ENCODE results near the gene DUSP22.
"Not testable (repeated sequence)": the region's sequence is repeated elsewhere in the genome, so short reads cannot be mapped to it uniquely, and the experiment has no call there.

Gene DUSP22

DNA sequence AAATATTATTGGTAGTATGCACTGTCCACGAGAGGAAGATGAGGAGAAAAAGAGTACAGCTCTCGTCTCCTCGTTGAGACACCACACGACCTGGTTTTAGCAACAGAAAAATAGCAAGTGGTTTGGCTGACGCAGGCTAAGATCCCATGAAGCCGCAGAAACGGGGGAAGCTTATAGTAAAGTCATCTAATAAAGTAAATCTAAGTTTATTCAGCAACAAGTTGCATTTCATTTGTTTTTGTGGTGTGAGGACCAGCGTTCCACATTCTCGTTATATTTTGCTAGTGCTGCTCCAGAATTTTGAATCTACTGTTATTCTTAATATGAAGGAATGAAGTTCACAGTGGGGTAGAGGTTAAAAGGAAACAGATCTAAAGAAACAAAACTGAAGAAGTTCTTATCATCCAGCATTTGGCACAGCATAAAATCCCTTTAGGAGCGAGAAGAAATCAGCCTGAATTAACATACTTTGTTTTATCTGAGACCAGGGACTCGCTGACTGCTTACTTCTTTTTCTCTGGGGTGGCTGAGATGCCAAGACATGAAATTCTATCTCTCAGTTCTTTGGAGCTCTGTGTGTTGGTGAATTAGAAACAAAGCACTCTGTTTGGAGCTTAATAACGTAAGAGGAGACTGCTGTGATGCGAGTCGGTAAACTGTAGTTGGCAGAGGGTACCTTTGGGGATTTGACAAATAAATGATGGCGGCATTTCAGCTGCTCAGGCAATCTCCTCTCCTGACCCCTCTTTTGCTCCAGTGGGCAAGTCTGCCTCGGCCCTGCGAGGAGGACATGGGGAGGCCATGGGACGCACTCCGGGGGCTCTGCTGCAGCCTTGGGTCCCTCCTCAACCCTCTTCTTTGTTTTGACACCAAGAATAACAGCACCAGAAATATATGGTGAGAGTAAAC, 74.4 kb downstream of the DUSP22 start:
- no peak for DNase-seq

- DNase-seq: no peak
Observed at GRCh38 chr6:367298-367794, 75.1 kb downstream of the DUSP22 start.

DNA sequence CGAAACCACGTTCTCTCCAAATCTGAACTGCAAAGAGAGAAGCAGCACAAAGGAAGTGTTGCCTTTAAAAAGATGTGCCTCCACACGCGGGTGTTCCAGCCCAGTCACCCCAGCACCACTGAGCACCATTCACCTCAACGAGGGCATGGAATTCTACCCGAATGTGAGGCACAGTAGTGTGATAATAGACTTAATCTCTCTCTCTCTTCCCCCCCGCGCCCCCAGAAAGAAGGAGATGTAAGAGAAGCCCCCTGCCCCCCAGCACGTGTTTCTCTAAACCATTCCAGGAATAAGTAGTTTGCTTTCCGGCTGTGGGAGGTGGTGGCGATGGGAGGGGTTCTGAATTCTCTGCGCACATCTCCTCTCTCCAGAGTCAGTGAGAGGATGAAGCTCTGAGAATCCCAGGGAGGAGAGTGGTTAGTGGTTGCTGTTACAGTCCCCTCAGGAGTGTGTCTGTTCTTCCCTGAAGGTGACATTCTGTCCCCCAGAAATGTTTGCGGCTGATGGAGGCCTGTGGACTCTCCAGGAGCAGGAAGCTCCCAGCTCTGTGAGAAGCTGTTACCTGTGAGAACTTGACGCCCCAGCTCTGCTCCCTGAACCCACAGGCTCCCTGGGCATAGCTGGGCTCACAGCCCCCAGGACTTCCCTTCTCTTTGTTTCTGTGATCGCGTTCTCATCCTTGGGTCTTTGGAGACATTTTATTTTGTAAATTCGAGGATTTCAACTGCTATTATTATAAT, 75.8 kb downstream of the DUSP22 start:
- no peak for DNase-seq

DNA sequence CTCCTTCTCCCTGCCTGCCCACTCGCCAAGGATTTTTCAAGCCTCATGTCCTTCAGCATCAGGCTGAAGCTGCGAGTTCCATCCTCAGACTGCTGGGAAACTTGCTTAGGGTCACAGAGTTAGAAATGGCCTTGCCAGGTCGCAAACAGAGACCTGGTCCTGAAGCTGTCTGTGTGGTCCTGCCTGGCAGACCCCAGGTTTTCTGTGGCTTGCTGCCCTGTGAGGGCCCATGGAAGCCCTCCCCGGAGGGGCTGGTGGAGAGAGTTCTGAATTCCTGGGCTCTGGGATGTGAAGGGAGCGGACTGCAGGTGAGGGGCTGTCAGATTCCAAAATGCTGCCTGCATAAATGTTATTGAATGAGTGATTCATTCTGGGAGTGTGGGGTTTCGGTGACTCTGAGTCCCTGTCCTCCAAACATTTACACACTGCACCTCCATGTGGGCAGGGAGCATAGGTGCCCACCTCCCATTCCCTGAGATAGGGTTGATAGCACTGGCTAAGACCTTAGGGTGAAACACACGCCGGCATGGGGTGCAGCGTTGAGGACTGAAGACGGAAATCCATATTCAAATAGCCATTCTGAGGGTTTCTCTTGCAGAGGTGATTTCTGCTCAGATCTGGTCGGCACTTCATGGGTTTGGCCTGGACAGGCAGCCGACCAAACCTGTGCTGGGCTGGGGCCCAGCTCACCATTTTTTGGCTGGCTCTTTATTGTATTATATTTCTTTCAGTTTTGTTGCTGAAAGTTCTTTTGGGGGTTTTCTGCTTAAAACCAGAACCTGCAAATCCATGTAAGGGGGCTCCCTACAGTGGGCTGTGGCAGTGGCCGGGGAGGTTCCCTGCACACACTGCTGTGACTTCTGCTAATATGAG, 77.5 kb downstream of the DUSP22 start:
- no peak for DNase-seq

DNA sequence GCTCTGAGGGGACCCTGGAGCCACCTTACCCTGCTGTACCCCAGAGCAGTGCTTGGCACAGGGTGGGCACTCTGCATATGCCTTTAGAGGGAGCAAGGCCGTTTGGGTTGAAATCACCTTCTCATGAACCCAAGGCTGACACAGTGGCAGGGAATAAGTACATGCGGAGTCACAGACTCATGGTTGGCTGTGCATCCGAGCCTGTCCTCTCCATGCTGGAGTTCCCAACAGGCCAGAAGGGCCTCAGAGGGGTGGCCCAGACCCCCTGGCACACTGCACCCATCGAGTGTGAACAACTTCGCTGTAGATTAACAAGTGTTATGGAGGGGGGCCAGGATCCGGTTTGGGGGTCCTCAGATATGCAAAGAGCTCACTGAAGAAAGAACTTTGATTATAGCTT, 78.3 kb downstream of the DUSP22 start:
- DNase-seq: no peak

GRCh38 chr6:371851-372250, 79.6 kb downstream of the DUSP22 start:
- DNase-seq: not testable (repeated sequence)

GRCh38 chr6:372336-372911, 80.1 kb downstream of the DUSP22 start:
- DNase-seq: no peak

- no peak for DNase-seq
Observed at GRCh38 chr6:373031-373430, 80.7 kb downstream of the DUSP22 start.

DNA sequence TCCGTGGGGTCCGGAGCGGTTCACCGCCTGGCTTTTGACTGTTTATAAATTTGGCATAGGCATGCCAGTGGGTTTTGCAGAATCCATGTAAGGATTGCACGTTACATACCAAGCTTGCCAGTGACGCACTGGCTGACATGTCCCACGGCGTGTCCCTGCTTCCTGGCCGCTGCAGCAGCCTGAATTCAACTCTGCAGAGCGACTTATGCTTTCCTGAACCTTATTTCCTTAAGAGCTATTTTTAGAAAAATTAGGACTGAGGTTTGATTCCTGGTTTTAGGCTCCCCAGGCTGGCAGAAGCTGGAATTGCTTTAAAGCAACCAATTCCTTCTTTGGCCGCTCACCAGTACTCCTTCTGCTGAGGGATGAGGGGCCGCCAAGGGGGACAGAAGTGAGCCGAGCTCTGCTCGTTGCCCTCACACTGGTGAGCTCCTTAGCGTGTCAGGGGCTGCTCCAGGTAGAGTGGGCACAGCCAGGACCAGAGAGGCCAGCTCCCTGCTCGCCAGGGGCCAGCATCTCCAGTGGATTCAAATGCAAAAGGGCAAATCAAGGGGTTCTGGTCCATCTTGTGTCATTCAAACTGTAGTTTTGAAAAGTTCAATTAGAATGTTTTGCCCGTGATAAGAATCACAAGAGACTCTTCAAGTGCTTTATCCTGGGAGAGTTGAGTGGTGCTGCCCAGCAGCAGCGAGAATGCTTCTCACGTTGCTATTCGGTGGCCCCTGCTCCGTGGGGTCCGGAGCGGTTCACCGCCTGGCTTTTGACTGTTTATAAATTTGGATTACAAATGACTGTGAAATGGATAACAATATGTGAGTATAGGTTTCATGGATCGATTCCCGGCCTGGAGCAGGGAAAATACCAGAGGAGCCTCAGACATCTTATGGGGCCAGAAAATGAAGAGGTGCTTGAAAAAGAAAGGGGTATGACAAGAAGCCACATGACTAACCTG, 81.8 kb downstream of the DUSP22 start:
- no peak for DNase-seq

GRCh38 chr6:374956-375355, 82.7 kb downstream of the DUSP22 start:
- DNase-seq: no peak

DNA sequence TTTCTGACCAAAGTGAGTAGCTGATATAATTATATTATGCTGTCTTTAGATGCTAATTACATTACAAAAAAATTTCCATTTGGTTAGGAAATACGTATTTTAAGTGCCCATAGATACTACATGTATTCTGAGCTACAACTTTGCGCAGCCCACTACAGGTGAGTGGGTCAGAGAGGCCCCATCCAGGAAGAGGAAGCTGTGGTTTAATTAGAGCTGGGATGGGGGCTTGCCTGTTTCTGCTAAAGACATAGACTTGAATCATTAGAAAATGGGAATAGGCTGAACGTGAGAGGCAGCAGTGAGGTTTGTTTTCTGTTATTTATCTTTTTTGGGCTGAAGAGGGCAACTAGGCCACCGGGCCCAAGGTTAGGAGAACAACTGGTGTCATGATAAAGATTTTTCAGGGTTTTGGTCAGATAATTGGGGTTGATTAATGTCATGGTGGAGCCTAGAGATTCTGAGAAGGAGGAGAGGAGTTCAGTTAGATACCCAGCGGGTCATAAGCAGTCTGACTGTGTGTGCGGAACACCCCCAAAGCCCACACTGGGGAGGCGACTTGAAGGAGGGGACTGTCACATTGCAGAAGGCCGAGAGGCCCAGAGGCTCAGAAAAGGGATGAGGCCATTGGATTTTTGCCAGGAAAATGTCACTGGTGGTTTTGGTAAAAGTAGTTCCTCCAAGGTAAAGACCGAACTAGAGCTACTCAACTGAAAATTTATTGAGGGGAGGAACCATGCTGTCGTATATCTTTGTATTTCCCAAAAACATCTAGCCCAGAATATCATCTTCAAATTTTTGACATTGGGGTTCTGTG, 84.7 kb downstream of the DUSP22 start:
- no peak for DNase-seq

DNA sequence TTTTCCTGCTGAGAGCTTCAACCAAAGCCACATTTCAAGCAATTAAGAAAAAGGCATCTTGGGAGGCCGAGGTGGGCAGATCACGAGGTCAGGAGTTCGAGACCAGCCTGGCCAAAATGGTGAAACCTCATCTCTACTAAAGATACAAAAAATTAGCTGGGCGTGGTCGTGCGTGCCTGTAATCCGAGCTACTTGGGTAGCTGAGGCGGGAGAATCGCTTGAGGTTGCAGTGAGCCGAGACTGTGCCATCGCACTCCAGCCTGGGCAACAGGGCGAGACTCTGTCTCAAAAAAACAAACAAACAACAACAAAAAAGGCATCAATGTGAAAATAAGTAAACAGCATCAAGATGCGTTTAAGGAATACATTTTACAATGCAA, 85.3 kb downstream of the DUSP22 start:
- DNase-seq: not testable (repeated sequence)

GRCh38 chr6:378090-378957, 86.0 kb downstream of the DUSP22 start:
- no peak for DNase-seq

DNA sequence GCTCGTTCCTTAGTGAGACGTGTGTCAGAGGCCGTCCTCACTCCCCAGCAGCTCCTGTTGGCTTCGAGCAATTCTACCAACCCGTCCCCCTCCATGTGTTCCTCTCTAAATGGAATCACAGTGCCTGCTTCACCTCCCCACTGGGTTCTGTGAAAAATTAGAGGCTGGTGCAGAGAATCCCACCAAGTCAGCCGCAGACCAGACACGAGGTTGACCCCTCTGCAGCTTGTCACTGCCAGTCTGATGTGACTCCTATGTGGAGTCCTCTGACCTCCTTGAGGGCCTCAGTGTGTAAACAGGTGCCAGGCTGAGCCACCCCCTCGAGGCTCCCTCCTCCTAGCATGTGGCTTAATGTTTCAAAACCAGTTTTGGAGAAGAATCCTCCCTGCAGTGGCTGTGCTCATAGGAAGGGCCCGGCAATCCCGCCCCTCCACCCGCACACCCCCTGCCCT, 86.7 kb downstream of the DUSP22 start:
- no peak for DNase-seq

GRCh38 chr6:379410-380181, 87.3 kb downstream of the DUSP22 start:
- no peak for DNase-seq

DNA sequence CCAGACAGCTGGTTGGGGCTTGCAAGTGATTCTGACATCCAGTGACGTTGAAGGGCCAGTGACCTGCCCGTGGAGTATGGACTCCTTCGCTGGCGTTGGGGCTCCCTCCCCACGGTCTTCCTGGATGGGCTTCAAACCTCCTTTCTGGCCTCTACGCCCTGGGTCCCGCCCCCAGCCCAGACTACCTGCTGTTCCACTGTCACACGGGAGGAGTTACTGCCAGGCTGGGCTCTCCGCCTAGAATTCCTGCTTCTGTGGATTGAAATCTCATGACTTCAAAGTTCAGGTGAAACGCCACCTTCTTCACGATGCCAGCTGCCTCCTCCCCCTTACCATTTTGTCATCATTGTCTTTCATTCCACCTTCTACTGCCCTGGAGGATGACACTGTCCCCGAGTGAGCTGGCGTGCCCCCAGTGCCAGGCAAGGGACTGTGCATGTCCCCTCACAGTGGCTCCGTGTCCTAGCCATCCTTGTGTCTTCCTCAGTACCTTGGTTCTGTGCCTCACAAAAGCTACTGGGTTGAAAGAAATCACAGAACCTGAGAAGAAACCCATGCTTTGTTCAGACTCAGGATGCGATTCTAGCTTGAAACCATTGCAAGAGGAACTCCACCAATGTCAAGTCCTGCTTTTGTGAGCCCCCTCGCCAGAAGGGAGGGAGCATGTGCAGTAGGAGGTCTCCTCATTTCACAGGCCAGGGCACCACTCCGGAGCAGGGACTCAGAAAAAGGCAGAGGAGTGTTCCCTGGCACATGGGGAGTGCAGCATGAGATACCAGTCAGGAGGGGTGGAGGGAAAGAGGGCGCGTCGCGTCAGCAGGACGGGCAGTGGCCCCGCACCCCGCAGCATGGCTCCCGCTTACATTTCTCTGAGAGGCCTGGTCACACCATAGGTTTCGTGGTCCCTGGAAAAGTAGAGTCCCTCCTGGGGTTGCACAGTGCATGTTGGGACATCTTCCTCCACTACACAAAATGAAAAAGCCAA, 88.2 kb downstream of the DUSP22 start:
- DNase-seq: no peak
